GM19025 (cell line): Measurements from ENCODE around the gene ACOT7.
"Not testable (repeated sequence)": the region's sequence is repeated elsewhere in the genome, so short reads cannot be mapped to it uniquely, and the experiment has no call there.

ENCODE experiments used
- ATAC-seq: cut with Tn5 transposase; IDR thresholded peaks from one replicate; pipeline ENCODE4 v1.9.1; 2021; ENCODE audit warnings: mild to moderate bottlenecking, low read depth, moderate library complexity; ENCODE audit not compliant: unreplicated experiment

The ACOT7 gene

DNA sequence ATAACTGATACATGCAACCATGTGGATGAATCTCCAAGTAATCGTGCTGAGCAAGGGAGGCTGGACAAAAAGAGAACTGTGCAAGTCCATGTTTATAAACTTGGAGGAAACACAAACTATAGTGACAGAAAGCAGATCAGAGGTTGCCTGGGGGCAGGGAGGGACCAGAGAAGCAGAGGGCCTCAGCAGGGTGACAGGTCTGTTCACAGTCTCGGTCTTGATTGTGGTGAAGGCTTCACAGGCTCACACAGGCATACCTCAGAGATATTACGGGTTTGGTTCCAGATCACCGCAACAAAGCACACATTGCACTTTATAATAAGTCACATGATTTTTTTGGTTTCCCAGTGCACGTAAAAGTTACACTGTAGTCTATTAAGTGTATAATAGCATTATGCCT, 28.5 kb downstream of the ACOT7 start:
- ATAC-seq = no peak

DNA sequence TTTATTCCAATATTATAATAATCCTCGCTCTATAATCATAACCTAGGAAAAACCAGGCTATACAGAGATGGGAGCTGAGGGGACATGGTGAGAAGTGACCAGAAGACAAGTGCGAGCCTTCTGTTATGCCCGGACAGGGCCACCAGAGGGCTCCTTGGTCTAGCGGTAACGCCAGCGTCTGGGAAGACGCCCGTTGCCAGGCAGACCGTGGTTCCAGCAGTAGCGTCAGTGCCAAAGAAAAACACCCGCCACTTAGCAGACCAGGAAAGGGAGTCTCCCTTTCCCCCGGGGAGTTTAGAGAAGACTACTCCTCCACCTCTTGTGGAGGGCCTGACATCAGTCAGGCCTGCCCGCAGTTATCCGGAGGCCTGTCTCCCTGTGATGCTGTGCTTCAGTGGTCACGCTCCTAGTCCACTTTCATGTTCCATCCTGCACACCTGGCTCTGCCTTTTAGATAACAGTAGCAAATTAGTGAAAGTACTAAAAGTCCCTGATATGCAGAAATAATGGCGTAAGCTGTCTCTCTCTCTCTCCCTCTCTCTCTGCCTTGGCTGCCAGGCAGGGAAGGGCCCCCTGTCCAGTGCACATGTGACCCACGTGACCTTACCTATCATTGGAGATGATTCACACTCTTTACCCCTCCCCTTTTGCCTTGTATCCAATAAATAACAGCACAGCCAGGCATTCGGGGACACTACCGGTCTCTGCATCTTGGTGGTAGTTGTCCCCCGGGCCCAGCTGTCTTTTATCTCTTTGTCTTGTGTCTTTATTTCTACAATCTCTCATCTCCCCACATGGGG, 30.3 kb downstream of the ACOT7 start:
- ATAC-seq = not testable (repeated sequence)

DNA sequence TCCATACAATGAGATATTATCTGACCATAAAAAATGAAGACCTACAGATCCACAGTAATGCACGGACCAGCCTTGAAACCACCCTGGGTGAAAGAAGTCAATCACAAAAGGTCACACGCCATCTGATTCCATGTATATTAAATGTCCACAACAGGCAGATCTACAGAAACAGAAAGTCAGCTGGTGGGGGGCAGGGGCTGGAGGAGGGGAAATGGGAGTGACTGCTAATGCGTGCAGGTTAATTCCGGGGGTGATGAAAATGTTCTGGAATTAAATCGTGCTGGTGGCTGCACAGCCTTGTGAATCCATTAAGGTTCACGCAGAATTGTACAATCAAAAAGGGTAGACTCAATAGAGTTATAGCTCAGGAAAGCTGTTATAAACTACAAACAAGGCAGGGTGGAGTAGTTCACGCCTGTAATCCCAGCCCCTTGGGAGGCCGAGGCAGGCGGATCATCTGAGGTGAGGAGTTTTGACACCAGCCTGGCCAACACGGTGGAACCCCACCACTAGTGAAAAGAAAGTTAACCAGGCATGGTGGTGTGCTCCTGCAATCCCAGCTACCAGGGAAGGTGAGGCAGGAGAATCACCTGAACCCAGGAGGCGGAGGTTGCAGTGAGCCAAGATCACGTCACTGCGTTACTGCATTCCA, 32.3 kb downstream of the ACOT7 start:
- no peak for ATAC-seq

DNA sequence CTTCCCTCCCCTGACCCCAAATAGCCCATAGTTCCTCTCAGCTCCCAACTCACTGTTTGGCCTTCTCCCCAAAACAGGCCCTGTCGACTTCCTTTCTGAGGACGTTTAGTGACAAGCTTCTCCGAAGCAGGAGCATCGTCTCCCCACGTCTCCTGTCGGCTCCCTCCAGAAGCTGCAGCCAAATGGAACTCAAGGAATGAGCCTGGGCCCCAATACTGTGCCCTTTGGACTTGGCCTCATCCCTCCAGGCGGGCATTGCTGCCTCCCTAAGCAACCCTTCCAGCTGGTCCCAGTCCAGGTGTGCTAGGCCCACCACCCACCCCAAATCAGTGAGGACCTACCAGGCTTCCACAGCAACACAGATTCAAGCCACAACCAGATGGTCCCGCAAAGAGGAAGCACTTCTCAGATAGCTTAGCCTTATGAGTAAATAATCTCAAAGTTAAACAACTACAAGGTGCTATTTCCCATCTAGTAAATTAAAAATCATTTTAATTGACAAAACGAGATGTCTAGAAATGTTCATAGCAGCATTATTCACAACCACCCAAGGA, 33.0 kb downstream of the ACOT7 start:
- no peak for ATAC-seq

DNA sequence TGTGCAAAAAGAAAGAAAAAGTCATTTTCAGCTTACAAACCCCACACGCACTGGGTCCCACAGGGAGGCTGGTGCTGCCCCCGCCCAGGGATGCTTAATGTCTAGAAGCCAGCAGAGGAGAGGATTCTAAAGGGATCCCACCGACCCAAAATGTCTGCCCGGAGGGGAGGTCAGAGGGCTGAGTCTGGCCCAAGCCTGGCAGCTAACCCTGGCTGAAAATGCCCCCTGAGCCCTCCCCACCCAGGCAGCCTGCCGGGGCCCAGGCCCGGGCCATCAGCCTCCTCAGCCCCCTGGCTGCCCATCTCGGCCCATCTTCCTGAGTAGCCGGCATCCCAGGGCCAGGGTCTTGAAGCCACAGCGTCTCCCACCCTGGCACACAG, 33.5 kb downstream of the ACOT7 start:
- ATAC-seq = peak; percentile 37

DNA sequence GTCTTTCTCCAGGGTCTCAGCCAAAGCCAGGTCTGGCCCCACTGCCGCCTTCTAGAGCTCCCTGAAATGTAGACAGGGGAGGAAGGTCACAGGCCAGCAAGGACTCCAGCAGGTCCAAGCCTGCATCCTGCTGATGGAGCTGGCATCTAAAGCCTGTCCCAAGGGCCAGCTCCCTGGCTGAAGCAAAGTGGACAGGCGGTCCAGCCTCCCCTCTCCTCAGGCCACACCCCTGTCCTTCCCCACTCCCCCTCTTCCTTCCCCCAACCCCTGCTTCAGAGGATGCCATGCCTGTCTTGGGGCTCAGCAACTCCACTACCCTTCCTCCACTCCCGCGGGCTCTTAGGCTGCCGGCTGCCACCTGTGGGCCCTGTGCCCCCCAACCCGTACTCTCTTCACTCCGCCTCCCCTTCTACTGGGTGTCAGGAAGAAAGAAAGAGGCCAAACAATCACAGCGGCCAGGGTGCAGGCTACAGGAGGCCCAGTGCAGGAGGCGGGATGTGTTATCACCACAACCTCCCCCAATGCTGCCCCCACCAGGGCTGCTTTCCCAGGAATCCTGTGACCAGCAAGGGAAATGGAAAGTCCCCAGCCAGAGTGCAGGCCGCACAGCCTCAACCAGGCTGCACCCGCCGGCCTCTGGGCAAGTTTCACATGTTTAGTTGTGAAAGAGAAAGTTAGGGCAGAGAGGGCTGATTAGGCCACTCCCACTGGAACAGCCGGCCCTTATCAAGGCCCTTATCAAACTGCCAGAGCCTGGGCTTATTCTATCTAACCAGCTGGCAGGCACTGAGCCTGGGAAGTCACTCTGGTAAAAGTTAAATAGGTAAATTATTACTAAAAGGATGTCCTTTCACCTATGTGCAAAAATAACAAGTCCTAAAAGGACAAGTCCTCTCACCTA, 34.1 kb downstream of the ACOT7 start:
- peak; percentile 90 for ATAC-seq

DNA sequence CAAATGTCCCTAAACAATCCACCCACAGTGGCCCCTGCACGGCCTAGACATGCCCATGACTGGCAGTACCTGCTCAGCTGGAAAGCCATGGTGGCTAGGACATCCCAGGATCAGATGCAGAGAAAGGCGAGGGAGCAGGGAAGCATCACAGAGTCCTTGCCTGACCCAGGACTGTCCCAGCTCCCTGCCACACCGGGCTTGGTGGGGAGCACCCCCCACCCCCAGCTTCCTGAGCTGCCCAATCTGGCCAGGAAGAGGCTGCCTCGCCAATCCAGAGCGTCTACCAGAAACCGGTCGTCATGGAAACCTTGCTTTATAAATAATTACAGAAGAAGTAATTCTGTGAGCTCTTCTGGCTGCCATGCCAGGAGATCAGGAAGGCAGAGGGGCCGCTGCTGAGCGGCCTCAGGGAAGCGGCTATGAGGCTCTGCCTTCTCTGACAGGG, 34.8 kb downstream of the ACOT7 start:
- ATAC-seq = no peak

DNA sequence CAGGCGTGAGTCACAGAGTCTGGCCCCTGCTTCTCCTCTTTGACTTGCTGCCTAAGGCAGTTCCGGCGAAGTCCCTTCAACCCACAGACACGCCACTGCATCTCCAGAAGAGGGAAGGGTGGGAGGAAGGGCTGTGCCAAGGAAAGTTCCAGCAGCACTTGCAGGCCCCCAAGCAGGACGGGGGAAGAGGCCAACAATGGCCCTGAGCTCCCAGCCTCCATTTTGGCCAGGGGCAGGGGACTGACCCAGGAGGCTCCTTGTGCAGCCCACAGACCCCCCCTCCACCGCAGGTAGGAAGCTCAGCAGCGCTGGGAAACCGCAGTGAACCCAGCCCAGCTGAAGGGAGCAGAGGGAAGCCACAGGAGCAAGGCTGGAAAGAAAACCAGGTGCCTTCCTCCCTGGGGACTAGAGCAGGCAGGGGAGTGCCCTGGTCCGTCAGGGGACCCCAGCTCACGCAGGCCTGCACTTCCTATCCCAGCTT, 35.4 kb downstream of the ACOT7 start:
- ATAC-seq = no peak

DNA sequence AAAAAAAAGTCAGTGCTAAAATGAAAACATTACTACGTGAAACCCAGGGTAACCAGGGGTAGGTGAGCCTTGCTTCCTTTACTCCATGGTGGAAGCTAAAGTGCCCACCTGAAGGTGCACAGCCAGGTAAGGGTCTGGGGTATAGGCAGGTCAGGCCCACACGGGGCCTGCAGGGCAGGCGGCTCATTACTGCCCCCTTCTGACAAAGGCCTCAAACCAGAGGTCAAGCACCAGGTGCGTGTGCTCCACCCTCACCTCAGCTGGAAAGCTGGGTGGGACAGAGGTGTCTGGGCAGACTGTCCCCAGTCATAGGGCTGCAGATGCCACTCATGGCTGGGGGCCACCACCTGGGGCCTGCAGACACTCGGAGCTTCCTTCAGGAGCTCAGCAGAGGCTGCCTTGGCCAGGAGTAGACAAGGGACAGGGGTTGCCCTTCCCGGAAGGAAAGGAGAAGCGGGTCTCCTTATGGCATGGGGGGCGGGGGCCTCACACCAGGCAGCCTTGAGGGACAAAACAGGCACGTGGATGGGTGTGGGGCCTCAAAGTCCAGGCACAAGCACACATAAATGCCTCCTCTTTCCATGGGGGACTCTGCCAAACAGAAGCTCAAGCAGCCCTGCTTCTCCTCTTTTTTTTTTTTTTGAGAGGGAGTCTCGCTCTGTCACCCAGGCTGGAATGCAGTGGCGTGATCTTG, 36.2 kb downstream of the ACOT7 start:
- no peak for ATAC-seq

DNA sequence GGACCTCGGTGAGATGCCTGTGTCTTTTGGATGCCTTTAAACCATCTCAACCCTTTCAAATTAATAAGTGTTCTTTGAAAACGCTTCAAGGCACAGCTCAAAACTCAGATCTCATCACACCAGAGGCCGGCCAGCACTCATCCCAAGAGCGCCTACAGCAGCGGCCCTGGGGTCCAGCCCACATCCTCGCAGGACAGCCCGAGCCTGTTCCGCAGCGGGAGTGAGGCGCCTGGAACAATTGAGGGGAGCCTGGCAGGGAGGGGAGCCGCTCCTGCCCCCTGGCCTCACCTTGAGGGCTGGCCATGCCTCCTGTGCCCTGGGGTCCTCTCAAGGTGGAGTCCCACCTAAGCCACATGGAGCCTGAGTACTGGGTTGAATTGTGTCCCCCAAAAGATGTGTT, 37.9 kb downstream of the ACOT7 start:
- ATAC-seq = no peak

DNA sequence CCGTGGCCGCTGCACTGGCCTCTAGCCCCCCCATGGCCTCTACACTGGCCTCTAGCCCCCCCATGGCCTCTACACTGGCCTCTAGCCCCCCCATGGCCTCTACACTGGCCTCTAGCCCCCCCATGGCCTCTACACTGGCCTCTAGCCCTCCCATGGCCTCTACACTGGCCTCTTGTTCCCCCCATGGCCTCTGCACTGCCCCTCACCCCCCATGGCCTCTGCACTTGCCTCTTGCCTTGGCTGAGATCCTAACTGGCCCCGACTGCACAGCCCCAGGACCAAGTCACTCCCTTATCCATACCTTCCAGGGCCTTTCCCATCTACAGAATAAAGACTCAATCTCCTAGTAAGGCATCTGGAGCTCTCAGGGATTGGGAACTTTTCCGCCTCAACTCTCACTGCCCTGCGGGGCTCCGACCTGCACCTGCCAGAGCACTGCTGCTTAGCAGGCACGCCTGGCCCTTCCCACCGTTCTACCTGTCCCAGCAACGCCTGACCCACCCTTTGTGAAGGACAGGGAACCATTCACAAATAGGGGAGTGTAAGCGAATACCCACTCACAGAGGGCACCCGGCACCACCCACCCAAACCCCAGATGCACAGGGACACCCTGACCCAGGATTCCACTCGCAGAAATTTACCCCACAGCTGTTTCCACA, 38.8 kb downstream of the ACOT7 start:
- ATAC-seq = no peak

DNA sequence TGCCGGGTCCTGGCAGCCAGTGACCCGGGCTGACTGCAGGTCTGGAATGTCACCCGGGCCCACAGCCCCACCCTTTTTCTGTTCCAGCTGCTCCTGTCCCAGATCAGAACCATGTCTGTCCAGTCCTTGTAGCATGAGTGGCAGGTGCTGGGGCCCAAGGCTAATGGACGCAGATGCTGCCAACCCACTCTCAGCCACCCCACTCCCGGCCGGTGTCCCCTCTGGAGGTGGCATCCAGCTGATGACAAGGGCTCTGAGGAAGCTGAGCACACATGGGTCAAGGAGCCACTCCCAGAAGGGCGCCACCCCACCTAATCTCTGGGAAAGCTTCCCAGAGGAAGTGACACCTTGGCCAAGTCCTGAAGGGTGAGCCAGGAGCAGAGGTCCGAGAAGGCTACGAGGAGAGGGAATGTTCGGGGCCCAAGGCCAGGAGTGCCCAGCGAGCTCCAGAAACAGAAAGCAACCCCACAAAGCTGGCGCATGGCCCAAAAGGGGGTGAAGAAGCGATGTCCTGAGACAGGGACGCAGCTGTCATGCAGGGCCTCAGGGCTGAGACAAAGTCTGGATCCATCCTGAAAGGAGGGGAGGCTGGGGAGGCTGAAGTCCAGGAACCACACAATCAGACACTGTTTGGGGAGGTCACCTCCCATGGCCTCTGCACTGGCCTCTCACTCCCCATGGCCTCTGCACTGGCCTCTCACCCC, 39.5 kb downstream of the ACOT7 start:
- ATAC-seq = no peak

DNA sequence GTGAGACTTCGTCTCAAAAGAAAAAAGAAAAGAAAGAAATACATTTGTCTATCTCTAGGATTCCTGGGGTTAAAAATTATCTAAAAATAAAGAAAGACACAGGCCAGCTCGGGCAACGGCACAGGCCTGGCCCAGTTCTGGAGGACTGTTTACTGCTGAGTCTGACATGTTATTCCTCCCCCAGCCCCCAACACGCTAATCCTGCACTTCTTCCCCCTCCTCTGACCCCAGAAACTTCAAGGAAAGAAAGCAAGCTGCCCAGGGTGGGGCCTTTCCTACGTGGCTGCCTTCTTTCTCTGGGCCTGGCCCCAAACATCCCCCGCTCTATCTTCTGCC, 40.0 kb downstream of the ACOT7 start:
- no peak for ATAC-seq

DNA sequence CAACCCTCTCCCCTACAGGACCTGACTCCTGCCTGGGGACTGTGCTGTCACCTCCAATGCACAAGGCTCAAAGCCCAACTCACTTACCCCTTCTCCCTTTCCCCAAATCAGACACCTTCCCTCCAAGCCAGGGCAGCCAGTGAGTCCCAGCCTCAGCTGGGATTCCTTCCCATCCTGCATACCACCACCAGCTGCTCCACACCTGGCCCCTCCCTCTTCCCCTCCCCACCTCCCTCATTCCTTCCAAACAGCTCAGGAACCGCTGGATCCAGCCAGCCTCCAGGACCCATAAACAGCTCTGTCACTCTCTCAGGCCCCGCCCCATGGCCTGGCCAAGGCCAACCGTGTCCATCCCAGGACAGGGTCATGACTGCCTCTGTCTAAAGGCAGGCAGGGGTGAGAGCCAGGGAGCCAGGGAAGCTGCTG, 41.4 kb downstream of the ACOT7 start:
- ATAC-seq = no peak

DNA sequence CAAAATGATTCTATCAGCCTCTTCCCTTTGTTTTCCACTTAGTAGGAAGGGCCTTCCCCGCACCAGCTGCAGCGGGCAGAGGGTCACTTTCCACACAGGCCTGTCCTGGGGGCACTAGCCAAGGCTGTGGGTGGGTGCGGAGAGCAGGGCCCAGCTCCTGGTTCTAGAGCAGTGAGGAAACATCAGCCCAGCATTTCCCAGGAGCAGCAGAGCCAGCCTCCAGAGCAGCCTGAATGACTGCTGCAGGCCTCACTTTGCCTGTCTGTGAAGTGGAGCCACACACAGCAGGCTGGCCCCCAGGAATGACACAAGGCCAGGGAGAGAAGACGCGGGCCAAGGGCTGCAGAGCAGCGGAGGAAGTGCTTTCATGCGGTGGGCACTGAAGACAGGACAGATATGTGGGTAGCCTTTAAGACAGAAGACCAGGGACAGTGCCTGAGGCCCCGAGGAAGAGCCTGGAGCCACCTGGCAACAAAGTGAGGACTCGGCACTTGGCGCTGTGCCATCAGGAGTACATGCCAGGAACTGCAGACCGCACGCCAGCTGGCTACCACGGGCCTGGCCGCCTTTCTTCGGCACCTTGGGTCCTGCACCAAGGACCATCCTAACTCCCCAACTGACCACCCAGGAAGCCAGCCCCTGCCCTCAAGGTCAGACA, 42.0 kb downstream of the ACOT7 start:
- ATAC-seq = no peak

DNA sequence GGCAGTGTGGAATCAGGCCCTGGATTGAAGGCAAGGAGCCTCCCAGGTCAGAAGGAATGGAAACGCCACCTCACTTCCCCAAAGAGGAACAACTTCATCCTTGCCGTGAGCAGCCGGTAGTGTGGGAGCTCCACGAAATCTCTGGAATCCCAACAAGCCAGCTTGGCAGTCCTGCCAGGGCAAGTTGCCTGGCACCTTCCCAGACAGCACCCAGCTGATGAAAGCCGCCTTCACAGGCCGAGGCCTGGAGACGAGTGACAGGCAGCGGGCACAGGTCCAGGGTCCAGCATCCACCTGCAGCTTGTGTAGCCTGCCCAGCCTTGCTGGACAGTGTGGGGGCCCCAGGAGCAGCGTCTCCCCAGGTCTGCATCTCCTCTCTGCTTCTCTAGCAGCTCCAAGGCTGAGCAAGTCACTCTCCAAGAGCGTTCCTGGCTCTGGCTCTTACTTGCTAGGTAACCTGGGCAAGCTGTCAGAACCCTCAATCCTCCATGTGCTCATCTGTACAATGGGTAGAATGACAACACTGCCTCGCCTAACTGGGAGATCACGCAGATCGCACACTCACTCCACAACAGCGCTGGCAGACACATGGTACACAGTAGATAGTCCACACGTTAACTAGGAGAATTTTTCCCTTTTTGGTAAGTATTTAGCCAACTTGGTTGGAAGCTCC, 43.0 kb downstream of the ACOT7 start:
- no peak for ATAC-seq

DNA sequence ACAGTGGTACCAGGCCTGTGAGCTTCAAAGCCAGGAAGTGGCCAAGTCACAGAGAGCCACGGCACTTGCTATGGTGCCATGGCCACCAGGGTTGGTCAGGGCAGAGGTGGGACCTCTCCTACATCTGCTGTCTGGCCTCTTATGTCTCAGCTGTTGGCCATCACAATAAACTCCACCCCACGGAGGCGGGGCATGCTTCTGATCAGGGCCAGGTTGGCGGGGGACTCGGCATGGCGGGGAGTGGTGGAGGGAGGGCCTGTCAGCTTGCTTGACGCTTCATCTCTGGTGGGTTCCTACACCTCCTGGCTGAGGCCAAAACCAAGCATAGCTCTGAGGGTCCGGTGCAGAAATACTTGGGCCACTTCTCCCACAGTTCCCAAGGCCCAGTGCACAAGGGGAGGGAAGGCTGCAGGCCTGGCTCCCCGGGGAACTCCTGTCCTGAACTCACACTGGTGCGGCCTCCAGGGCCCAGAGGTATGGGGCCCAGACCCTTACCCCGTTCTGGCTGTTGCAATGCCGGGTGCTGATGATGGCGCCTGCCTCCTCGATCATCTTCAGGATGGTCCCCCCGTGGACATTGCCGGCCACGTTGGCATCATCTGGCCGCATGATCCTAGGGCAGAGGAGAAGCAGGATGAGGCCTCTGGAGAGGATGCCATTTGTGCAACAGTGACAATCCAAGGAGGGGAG, 44.2 kb downstream of the ACOT7 start:
- no peak for ATAC-seq
